GM12878 (cell line): ENCODE results near the gene DACH1. TPM values are rescaled to one million over a fixed set of nuclear protein-coding genes. Genes with fewer than 3 reads are reported as not detected.

Experiments used
- ATAC-seq: fragments of 200-7000 bp; cut with Tn5 transposase; 3 replicates; pipeline ENCODE4 v1.9.1; 2020; ENCODE audit warnings: mild to moderate bottlenecking, moderate library complexity
- BruUV-seq: library from RNA; stranded (reverse); fragments of 400-500 nt; replicated peaks from 2 replicates; lab custom pipeline; 2021; lab: Mats Ljungman, UMichigan
- CTCF ChIA-PET: fragments of 300-600 bp; sonication (Branson Sonifier 250); formaldehyde crosslinking; extraction: SDS; loops from one replicate; lab custom pipeline; 2021; ENCODE audit warnings: inconsistent platforms; lab: Yijun Ruan, JAX
- POLR2A ChIA-PET: fragments of 350-600 bp; formaldehyde crosslinking; extraction: SDS; loops from one replicate; lab custom pipeline; 2021; ENCODE audit warnings: inconsistent platforms; lab: Charles Lee
- RAD21 ChIA-PET: fragments of 300-600 bp; sonication (Branson Sonifier 250); formaldehyde crosslinking; loops from one replicate; lab custom pipeline; 2023; ENCODE audit warnings: antibody characterized with exemption; ENCODE audit not compliant: unreplicated experiment; lab: Charles Lee
- SMC1A ChIA-PET: fragments of 300-600 bp; sonication (Branson Sonifier 250); formaldehyde crosslinking; loops from one replicate; lab custom pipeline; 2023; ENCODE audit not compliant: unreplicated experiment, uncharacterized antibody; lab: Charles Lee
- DNase-seq: peaks from one replicate; pipeline ENCODE4 v3.0.0-alpha.2; 2011; ENCODE audit warnings: low read depth, low spot score
- FAIRE-seq: peaks from 3 replicates; lab custom pipeline; 2011; peaks lifted over from hg19 to GRCh38; lab: Jason Lieb, UNC
- H2AFZ ChIP-seq: 2 replicates; pipeline ENCODE4 v1.6.0; 2011; ENCODE audit warnings: low read depth, low read length, control low read depth; ENCODE audit not compliant: control insufficient read depth
- H3K27ac ChIP-seq: 2 replicates; pipeline ENCODE4 v1.5.1; 2011; ENCODE audit warnings: control low read depth; ENCODE audit not compliant: control insufficient read depth, insufficient read depth
- H3K27me3 ChIP-seq, 2 experiments: replicated peaks in 1 of 2; 2 replicates each; pipeline versions ENCODE4 v1.6.0 to v1.6.1; 2011; ENCODE audit warnings: low read length in 1 of 2; ENCODE audit not compliant: control insufficient read depth in 2 of 2, insufficient read depth in 2 of 2
- H3K36me3 ChIP-seq, 2 experiments: 2 replicates each; pipeline ENCODE4 v1.5.1; 2011; ENCODE audit warnings: low read length in 1 of 2; ENCODE audit not compliant: control insufficient read depth in 2 of 2, insufficient read depth in 2 of 2
- H3K4me1 ChIP-seq: 2 replicates; pipeline ENCODE4 v1.6.1; 2011; ENCODE audit warnings: mild to moderate bottlenecking, low read length, moderate library complexity, mixed read lengths; ENCODE audit not compliant: control insufficient read depth, insufficient read depth
- H3K4me2 ChIP-seq: 2 replicates; pipeline ENCODE4 v1.6.0; 2011; ENCODE audit warnings: control low read depth; ENCODE audit not compliant: control insufficient read depth, insufficient read depth
- H3K4me3 ChIP-seq: fragments of 200-600 bp; sonication (generic); 2 replicates; pipeline ENCODE4 v1.5.1; 2016
- H3K79me2 ChIP-seq: 2 replicates; pipeline ENCODE4 v1.6.0; 2011; ENCODE audit warnings: low read length; ENCODE audit not compliant: control insufficient read depth, insufficient read depth
- H3K9ac ChIP-seq: 2 replicates; pipeline ENCODE4 v1.8.0; 2011; ENCODE audit warnings: low read length, control low read depth, mixed read lengths; ENCODE audit not compliant: control insufficient read depth, insufficient read depth
- H3K9me3 ChIP-seq: replicated peaks from 3 replicates; pipeline ENCODE4 v1.5.1; 2011; ENCODE audit warnings: mild to moderate bottlenecking, low read length; ENCODE audit not compliant: control insufficient read depth, insufficient read depth
- H4K20me1 ChIP-seq: 2 replicates; pipeline ENCODE4 v1.6.0; 2011; ENCODE audit not compliant: control insufficient read depth, insufficient read depth
- MEF2B ChIP-seq: fragments of 450-650 bp; IDR thresholded peaks from 2 replicates; pipeline ENCODE4 v1.6.1; 2018; ENCODE audit warnings: mild to moderate bottlenecking, moderate library complexity; ENCODE audit not compliant: partially characterized antibody, poor library complexity, severe bottlenecking
- NFXL1 ChIP-seq: fragments of 450-650 bp; IDR thresholded peaks from 2 replicates; pipeline ENCODE4 v1.6.1; 2017; ENCODE audit warnings: antibody characterized with exemption, mild to moderate bottlenecking, borderline replicate concordance
- REST ChIP-seq: IDR thresholded peaks from 2 replicates; pipeline ENCODE4 v1.6.1; 2012; ENCODE audit warnings: mild to moderate bottlenecking, low read depth, low read length
- RFX5 ChIP-seq: IDR thresholded peaks from 2 replicates; pipeline ENCODE4 v1.6.1; 2011; ENCODE audit warnings: low read depth, low read length, improper control_type of control experiment
- SMARCA5 ChIP-seq: fragments of 450-650 bp; IDR thresholded peaks from 2 replicates; pipeline ENCODE4 v1.6.1; 2017; ENCODE audit warnings: mild to moderate bottlenecking
- SUPT20H ChIP-seq: IDR thresholded peaks from 2 replicates; pipeline ENCODE4 v1.6.1; 2011; ENCODE audit warnings: low read depth, mild to moderate bottlenecking, low read length, moderate library complexity, borderline replicate concordance; ENCODE audit not compliant: control insufficient read depth
- ZBTB11 ChIP-seq: fragments of 450-650 bp; formaldehyde crosslinking; IDR thresholded peaks from 2 replicates; pipeline ENCODE4 v1.5.0; 2022; ENCODE audit warnings: mild to moderate bottlenecking, missing genetic modification characterization
- WGBS: methylation state at CpG from one replicate; pipeline ENCODE4 v1.1.6; 2016; ENCODE audit warnings: low lambda C conversion rate; ENCODE audit not compliant: insufficient replicate concordance, insufficient coverage; ENCODE audit errors: missing lambda C conversion rate; 5-methylcytosine and 5-hydroxymethylcytosine counted together
- in situ Hi-C: fragments of 300-500 bp; cut with MboI; formaldehyde crosslinking; loops from 9 replicates; pipeline ENCODE4 v1.14.3; 2018; ENCODE audit warnings: mixed read lengths
- intact Hi-C: fragments of 100-400 bp; cut with micrococcal nuclease; formaldehyde crosslinking; loops from one replicate; pipeline ENCODE4 v1.14.2; 2022; ENCODE audit not compliant: unreplicated experiment
- polyA plus RNA-seq, 11 experiments: library from polyadenylated mRNA; depleted of rRNA in 4 of 11; unstranded in 6 of 11; stranded (reverse) in 5 of 11; fragments of >200 nt; fragmentation: Nextera tagmentation in 4 of 11; fragmentation: Illumina TruSeq in 1 of 11; extraction: Ambion mirVana in 4 of 11; extraction: Trizol in 1 of 11; gene quantifications; 1 replicate in 1 of 11; 2 replicates in 10 of 11; pipeline versions ENCODE4 v1.2.1 to v1.2.3, GENCODE V29; 2011 to 2016; ENCODE audit warnings: inconsistent platforms in 2 of 11, missing spikeins in 2 of 11, low read depth in 1 of 11
- total RNA-seq, 4 experiments: library from RNA; depleted of rRNA in 3 of 4; stranded (reverse); fragments of >200 nt in 3 of 4; fragmentation: Illumina TruSeq in 1 of 4; extraction: Trizol in 1 of 4; gene quantifications; 2 replicates each; pipeline versions ENCODE4 v1.2.1 to v1.2.3, GENCODE V29; 2013 to 2021
- TF ChIP-seq, protein P1 (sequence below): fragments of 450-650 bp; IDR thresholded peaks from 2 replicates; pipeline ENCODE4 v1.6.1; 2016; ENCODE audit warnings: mild to moderate bottlenecking
- TF ChIP-seq, protein P2 (sequence below): IDR thresholded peaks from 2 replicates; pipeline ENCODE4 v1.6.1; 2011; ENCODE audit warnings: borderline replicate concordance, low read depth, mild to moderate bottlenecking, moderate library complexity, low read length; ENCODE audit not compliant: insufficient read depth, poor library complexity, severe bottlenecking

DACH1 gene
- total and polyA plus RNA-seq, 10 of the 15 experiments (the other 5 are each of a cell fraction or from before 2014, with no cell fraction given) = 0.05 TPM; not detected in 9

DNA sequence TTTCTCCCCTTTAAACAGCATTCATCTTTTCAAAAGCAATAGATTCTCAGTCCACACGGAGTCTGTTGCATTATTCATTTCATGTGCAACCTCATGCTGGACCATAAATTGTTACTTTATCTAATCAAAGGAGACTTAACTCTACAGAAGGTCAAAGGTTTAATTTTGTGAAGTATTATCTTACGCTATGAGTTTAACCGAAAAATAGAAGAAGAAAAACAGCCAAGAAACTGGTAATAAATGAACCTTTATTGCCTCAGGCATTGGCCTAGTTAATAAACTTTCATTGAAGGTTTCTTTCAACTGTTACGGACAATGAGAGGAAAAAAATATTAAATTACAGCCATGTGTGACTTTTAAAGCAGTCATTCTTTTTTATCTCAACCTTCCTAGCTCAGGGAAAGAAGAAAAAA, 223.6 kb downstream of the DACH1 start:
- Histone ChIP-seq H3K4me1 (no peaks in the 10 kb centered on the region), H3K4me3 (no peak overlapping the region), H3K27ac (no peak overlapping the region), H3K9ac (no peak overlapping the region), H2AFZ (no peak overlapping the region), H3K4me2 (no peak overlapping the region), H3K27me3 (no peaks in the 10 kb centered on the region), H3K36me3 (no peaks in the 10 kb centered on the region), H3K79me2 (no peaks in the 10 kb centered on the region), H3K9me3 (no peaks in the 10 kb centered on the region), H4K20me1 (no peaks in the 10 kb centered on the region)
- CTCF ChIA-PET = no interaction called here
- DNase-seq (no peak), FAIRE-seq (no peak), ATAC-seq (no peak)
- SMC1A ChIA-PET = no interaction called here
- no TSS peak for BruUV-seq
- POLR2A ChIA-PET = no interaction called here
- in situ Hi-C loops (no loop called here), intact Hi-C loops (no loop called here)
- RAD21 ChIA-PET = no interaction called here
- 22% methylated on average over 4 of the region's 4 CpGs for WGBS
- TF ChIP-seq MEF2B (no peak), REST (no peak), ZBTB11 (CRISPR knock-in tag) (no peak), NFXL1 (no peak), SMARCA5 (no peak), SUPT20H (no peak), RFX5 (no peak)
- TF ChIP-seq, protein P1, sequence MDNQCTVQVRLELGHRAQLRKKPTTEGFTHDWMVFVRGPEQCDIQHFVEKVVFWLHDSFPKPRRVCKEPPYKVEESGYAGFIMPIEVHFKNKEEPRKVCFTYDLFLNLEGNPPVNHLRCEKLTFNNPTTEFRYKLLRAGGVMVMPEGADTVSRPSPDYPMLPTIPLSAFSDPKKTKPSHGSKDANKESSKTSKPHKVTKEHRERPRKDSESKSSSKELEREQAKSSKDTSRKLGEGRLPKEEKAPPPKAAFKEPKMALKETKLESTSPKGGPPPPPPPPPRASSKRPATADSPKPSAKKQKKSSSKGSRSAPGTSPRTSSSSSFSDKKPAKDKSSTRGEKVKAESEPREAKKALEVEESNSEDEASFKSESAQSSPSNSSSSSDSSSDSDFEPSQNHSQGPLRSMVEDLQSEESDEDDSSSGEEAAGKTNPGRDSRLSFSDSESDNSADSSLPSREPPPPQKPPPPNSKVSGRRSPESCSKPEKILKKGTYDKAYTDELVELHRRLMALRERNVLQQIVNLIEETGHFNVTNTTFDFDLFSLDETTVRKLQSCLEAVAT = no peak
- TF ChIP-seq, protein P2, sequence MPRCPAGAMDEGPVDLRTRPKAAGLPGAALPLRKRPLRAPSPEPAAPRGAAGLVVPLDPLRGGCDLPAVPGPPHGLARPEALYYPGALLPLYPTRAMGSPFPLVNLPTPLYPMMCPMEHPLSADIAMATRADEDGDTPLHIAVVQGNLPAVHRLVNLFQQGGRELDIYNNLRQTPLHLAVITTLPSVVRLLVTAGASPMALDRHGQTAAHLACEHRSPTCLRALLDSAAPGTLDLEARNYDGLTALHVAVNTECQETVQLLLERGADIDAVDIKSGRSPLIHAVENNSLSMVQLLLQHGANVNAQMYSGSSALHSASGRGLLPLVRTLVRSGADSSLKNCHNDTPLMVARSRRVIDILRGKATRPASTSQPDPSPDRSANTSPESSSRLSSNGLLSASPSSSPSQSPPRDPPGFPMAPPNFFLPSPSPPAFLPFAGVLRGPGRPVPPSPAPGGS = no peak
